HG02840 (cell line): ENCODE data around the gene FAM20A.
"Not testable (repeated sequence)": the region's sequence is repeated elsewhere in the genome, so short reads cannot be mapped to it uniquely, and the experiment has no call there.

Experiments used
- ATAC-seq: cut with Tn5 transposase; IDR thresholded peaks from one replicate; pipeline ENCODE4 v1.9.1; 2021; ENCODE audit warnings: mild to moderate bottlenecking, moderate library complexity, moderate number of reproducible peaks; ENCODE audit not compliant: unreplicated experiment, low FRiP score

Gene FAM20A

DNA sequence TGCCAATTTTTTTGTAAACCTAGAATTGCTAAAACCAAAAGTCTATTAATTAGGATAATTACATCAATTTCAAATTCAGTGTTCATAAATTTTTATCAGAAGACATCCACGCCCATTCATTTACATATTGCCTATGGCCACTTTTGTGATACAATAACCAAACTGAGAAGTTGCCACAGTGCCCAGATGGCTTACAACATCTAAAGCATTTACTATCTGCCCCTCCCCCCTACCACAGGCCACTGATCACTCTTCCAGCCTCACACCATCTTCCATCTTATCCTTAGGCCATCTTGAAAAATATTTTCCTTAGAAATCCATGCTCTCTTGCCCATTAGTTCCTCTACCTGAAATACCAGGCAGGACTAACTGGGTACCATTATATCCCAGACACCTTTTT lies 95.2 kb downstream of the FAM20A start:
- ATAC-seq: no peak

DNA sequence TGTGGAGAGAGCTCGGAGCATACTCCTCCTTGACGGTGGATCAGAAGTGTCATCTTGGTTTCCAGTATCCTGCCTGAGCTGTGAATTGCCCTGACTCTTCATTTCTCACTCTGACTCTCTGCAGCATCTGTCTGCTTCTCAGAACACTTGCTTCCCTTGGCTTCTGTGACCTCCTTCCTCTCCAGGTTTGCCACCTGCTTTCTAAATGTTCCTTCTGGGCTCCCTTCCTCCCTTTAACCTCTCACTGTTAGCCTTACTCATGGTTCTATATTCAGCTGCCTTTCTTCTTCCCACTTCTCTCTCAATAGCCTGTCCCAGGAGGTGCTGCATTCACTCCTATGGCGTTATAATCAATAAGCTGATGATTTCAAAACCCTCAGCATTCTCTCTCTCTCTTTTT lies 100.1 kb downstream of the FAM20A start:
- ATAC-seq: no peak

- ATAC-seq: no peak
Measured at GRCh38 chr17:68499587-68499986, 101.6 kb downstream of the FAM20A start.

- peak; percentile 8 for ATAC-seq
Measured at GRCh38 chr17:68498479-68499326, 102.5 kb downstream of the FAM20A start.

DNA sequence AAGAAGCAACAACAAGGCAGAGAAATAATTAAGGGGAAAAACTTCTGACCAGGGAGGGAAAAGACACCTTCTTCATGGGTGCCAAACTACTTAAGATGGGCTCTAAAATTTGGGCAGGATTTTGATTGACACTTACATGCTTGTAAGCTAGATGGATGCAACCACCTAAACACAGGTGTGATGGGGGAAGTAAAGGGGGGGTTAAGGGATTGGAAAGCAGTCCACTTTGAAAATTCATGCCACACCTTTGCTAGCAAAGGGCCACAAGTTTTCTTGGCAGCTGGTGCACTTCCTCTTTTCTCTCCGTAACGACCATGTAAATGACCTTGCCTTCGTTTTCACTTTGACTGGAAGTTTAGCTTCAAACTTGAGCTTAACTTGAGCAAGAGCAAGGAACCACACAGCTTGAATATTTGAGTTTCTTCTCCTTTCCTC lies 103.3 kb downstream of the FAM20A start:
- ATAC-seq: peak; percentile 93

DNA sequence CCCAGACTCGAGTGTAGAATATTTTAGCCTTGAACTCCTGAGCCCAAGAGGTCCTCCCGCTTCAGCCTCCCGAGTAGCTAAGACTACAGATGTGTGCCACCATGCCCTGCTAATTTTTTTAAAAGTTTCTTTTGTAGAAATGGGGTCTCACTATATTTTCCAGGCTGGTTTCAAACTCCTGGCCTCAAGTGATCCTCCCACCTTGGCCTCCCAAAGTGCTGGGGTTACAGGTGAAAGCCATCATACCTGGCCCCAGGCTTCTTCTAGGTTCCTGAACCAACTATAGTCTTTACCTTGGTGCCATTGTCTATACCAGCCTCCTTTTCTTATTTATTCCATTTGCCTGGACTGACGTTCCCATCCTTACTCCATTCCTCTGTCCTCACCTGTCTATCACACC lies 106.1 kb downstream of the FAM20A start:
- ATAC-seq: no peak

DNA sequence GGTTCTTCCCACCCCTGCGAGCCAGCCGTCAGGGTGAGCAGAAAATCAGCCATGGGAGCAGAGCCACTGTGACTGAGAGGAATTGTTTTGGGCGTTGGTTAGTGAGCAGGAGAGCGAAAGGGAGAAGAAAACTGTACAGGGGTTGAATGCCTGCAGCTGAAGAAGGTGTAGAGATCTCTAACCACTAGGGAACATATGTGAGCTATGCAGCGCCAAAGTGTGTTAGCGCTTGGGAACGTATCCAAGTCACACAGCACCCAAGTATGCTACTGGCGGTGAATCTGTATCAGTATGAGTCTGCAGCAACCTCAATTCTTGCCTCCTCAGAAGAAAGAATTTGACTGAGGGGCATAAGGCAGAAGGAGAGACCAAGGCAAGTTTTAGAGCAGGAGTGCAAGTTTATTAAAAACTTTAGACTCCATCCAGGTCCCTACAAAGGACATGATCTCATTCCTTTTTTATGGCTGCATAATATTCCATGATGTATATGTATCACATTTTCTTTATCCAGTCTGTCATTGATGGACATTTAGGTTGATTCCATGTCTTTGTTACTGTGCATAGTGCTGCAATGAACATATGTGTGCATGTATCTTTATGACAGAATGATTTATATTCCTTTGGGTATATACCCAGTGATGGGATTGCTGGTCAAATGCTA lies 108.6 kb downstream of the FAM20A start:
- ATAC-seq: not testable (repeated sequence)

DNA sequence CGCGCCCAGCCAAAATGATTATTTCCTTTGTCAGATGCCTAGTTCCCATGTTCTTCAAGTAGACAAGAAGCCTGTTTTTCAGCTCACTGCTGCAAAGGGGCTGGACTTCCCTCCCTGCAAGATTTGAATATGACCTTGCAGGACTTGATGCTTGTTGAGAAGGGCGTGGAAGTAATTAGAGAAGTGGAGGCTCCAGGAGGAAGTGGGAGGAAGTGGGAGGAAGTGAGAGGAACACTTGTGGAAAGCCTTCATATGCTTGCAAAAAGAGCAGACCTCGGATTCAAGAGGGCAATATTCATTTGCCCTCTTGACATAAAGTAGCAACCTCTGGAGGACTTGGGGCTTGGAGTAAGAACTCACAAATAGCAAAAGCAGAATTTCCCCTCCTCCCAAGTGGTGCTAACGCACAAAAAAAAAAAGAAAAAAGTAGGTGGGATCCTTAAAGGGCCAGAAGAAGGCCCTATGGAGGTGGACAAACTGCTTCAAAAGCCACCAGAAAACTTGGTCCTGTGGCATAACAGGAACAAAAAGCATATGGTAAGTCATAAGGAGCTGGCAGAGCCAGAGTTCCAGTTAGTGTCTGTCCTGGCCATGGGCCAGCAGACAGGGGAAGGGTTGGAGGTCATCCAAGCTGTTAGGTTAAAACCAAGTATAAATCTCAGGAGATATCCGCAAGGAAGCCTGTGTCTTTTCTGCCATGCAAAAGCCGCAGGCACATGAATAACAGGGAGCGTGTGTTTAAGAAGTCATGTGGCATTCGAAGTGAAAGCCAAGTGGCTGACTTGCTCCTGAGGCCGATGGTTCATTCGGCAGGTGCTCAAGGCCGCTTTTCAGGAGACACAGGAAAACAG lies 109.6 kb downstream of the FAM20A start:
- ATAC-seq: no peak

DNA sequence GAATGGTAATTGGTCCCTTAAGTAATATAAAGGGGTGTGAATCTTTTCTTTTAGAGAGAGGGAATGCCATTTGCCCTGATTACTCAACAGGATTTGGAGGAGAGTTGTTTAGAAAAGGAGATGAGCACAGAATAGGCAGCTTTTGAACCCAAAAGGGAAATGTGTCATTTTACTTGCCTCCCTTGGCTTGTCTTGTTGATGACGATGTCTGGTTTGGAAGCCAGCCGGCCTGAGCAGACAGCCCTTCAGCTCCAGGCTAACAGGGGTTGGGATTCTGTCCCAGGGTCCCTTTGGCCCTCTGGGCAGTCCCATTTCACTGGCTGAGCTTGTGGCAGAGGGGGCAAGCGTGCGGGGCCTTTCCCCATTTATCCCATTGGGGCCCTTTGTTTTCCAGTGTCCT lies 111.2 kb downstream of the FAM20A start:
- no peak for ATAC-seq
